OCI-LY3 (cell line): ENCODE measurements around the gene CYP2W1.

ENCODE experiments used
- H2AFZ ChIP-seq: fragments of 200-600, 300-600 bp; shearing (Covaris generic); 2 replicates; pipeline ENCODE4 v1.6.0; 2014; ENCODE audit warnings: antibody characterized with exemption, low read depth, low read length
- H3K27ac ChIP-seq: fragments of 200-600, 300-600 bp; sonication (generic); 2 replicates; pipeline ENCODE4 v1.5.1; 2014; ENCODE audit warnings: mild to moderate bottlenecking, low read length, moderate library complexity, mixed read lengths
- H3K27me3 ChIP-seq: fragments of 200-600, 300-600 bp; sonication (generic); 2 replicates; pipeline ENCODE4 v1.6.1; 2014; ENCODE audit warnings: low read depth, low read length, mixed read lengths
- H3K36me3 ChIP-seq: fragments of 200-600, 300-600 bp; sonication (generic); replicated peaks from 2 replicates; pipeline ENCODE3; 2014; ENCODE audit warnings: low read depth, low read length, mixed read lengths
- H3K4me1 ChIP-seq: fragments of 300-600, 200-600 bp; sonication (generic); 2 replicates; pipeline ENCODE4 v1.6.1; 2014; ENCODE audit warnings: low read length, mixed read lengths
- H3K4me2 ChIP-seq: fragments of 200-600, 300-600 bp; sonication (generic); 2 replicates; pipeline ENCODE4 v1.6.1; 2014; ENCODE audit warnings: low read length, mixed read lengths
- H3K4me3 ChIP-seq: fragments of 300-600, 200-600 bp; sonication (generic); 2 replicates; pipeline ENCODE4 v1.5.1; 2014; ENCODE audit warnings: antibody characterized with exemption, mild to moderate bottlenecking, low read length, moderate library complexity
- H3K79me2 ChIP-seq: fragments of 300-600, 200-600 bp; shearing (Covaris generic); 2 replicates; pipeline ENCODE4 v1.6.1; 2014; ENCODE audit warnings: mild to moderate bottlenecking, low read length, mixed read lengths
- H3K9ac ChIP-seq: fragments of 300-600, 200-600 bp; shearing (Covaris generic); 2 replicates; pipeline ENCODE4 v1.6.0; 2014; ENCODE audit warnings: mild to moderate bottlenecking, low read length, moderate library complexity
- H3K9me3 ChIP-seq: fragments of 200-600, 300-600 bp; shearing (Covaris generic); 2 replicates; pipeline ENCODE4 v1.6.1; 2014; ENCODE audit warnings: low read length, mixed read lengths; ENCODE audit not compliant: insufficient read depth
- H4K20me1 ChIP-seq: fragments of 200-600, 300-600 bp; sonication (generic); 2 replicates; pipeline ENCODE4 v1.6.1; 2016; ENCODE audit warnings: low read length, mixed read lengths; ENCODE audit not compliant: insufficient read depth
- CTCF ChIP-seq: fragments of 200-600, 300-600 bp; sonication (generic); IDR thresholded peaks from 2 replicates; pipeline ENCODE4 v1.5.1; 2014; ENCODE audit warnings: antibody characterized with exemption, low read length, low read depth
- EZH2phosphoT487 ChIP-seq: fragments of 200-600 bp; shearing (Covaris generic); IDR thresholded peaks from 2 replicates; pipeline ENCODE4 v1.6.1; 2018; ENCODE audit warnings: antibody characterized with exemption, mixed run types, low read depth

CYP2W1 gene

DNA sequence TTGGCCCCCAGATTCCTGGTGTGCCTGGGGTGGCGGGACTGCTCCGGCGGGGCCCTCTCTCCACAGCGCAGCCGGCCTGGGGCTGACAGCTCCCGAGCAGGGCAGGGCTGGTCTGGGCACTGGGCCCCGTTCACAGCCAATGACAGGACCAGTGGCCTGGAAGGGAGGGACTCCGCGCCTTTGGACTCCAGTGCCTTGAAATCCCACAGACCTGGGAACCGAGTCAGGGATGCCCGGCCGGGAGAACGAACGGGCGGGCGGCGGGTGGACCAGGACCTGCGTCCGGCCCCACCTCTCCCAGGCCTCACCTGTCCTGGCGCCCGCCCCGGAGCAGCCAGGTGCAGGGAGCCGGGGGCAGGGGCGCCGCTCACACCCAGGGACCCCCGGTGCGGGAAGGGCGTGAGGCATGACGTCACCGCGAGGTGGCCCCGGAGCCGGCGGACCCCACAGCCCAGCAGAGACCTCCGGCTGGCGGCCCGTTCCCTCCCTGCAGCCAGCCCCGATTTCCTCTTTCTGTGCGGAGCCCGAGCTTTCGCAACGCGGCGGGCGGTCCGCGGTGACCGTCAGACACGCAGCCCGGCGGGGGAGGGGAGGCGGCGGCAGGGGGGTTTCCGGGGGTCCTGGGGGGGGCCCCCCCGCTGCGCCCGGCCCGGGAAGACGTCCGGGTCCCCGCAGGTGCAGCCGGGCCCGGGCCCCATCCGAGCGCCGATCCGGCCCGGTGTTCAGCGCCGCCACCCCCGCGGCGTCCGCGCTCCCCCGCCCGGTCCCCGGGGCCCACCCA is 29.2 kb upstream of the CYP2W1 start:
- no peak overlapping the region for H3K27ac ChIP-seq
- no peaks in the 10 kb centered on the region for H4K20me1 ChIP-seq
- no peak overlapping the region for H2AFZ ChIP-seq
- TF ChIP-seq EZH2phosphoT487 (no peak), CTCF (no peak)
- peak overlapping the region; percentile 89 for H3K4me2 ChIP-seq
- peak overlapping the region; percentile 90 for H3K4me3 ChIP-seq
- no peaks in the 10 kb centered on the region for H3K79me2 ChIP-seq
- H3K9ac ChIP-seq = peak overlapping the region; percentile 68
- H3K9me3 ChIP-seq = no peaks in the 10 kb centered on the region
- H3K4me1 ChIP-seq = peaks cover 36% of the 10 kb centered on the region
- peaks cover 10% of the 10 kb centered on the region for H3K27me3 ChIP-seq
- peaks cover 6% of the 10 kb centered on the region for H3K36me3 ChIP-seq

GRCh38 chr7:954330-955238 is 28.4 kb upstream of the CYP2W1 start, which contains the start of gene ADAP1:
Gene ADAP1, minus strand, starts transcription at chr7:954680. Its CDS starts 203 bp downstream, at chr7:954477.
- no peaks in the 10 kb centered on the region for H3K9me3 ChIP-seq
- peak within 1 kb of the TSS; percentile 89 for H3K4me2 ChIP-seq
- H3K9ac ChIP-seq = peak within 1 kb of the TSS; percentile 68
- H4K20me1 ChIP-seq = no peaks in the 10 kb centered on the region
- H3K27me3 ChIP-seq = peaks cover 10% of the 10 kb centered on the region
- no peaks in the 10 kb centered on the region for H3K79me2 ChIP-seq
- no peaks in the 10 kb centered on the region for H3K36me3 ChIP-seq
- no peak within 1 kb of the TSS for H2AFZ ChIP-seq
- peak within 1 kb of the TSS; percentile 90 for H3K4me3 ChIP-seq
- H3K4me1 ChIP-seq = peaks cover 29% of the 10 kb centered on the region
- H3K27ac ChIP-seq = no peak within 1 kb of the TSS
- no peak for TF ChIP-seq CTCF
- no peak for TF ChIP-seq EZH2phosphoT487

DNA sequence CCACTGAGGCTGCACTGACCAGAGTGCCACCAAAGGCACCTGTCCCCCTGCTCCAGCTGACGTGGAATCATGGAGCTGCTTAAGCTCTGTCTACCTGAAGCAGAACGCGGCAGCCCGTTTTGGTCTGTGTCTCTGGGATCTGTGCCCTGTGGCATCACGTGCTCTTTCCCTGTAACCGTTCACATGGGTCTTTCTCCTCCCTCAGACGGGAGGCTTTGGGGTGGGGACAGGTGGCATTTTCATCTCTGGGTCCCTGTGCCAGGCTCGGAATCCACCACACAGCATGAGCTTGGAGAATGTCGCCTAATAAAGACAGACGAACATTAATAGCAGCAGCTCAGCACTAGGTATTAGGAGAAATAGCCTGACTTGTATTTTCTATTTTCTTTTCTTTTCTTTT is 26.9 kb upstream of the CYP2W1 start:
- H3K36me3 ChIP-seq = no peaks in the 10 kb centered on the region
- no peak for TF ChIP-seq EZH2phosphoT487
- TF ChIP-seq CTCF = no peak
- peaks cover 10% of the 10 kb centered on the region for H3K27me3 ChIP-seq
- H3K4me1 ChIP-seq = peaks cover 24% of the 10 kb centered on the region; the same call in 1 of the 2 replicates
- no peak overlapping the region for H3K9ac ChIP-seq
- no peaks in the 10 kb centered on the region for H3K9me3 ChIP-seq
- H2AFZ ChIP-seq = no peak overlapping the region
- H4K20me1 ChIP-seq = no peaks in the 10 kb centered on the region
- H3K4me2 ChIP-seq = no peak overlapping the region
- H3K79me2 ChIP-seq = no peaks in the 10 kb centered on the region
- H3K4me3 ChIP-seq = no peak overlapping the region
- H3K27ac ChIP-seq = no peak overlapping the region
